GM19351 (cell line): ENCODE data around the gene VIPR2.

ENCODE experiments used
- ATAC-seq: cut with Tn5 transposase; IDR thresholded peaks from one replicate; pipeline ENCODE4 v1.9.1; 2021; ENCODE audit warnings: mild to moderate bottlenecking, moderate library complexity; ENCODE audit not compliant: unreplicated experiment

The VIPR2 gene

DNA sequence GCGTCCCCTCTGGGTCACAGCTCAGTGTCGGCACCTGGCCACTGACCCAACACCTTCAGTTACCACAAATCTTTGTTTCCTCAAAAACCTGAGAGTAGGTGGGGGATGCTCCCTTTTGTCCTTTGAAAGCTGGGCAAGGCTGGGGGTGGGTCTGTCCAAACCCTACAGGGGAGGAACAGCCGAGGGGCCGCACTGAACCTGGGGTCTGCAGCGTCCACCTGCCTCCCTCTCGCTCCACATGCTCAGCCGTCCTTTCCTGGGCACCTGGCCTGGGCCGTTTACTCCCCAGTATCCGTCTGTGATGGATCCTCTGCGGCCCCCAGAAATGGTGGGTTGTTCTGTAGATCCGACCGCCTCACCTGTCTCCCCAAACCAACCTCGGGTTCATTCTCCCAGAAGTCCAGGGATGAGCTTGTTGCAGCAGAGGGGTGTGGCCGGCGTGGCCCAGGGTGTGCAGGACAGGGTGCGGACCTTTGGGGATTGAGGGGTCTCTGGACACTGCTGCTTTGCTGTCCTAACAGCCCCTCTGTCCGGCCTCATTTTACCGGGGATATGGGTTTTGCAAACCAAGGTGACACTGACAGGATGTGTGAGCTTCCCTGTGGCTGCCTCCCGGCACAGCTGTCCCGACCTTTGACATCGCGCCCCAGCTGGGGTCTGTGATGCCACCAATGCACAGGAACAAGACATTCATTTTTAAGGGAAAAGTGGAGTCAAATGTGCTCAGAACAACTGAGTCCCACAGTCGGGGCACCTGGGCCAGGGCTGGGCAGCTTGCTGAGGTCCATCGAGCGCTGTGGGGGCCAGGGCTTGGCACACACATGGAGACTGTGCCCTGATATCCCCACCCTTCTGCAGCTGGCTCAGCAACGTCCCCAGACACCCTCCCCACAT lies 115.9 kb downstream of the VIPR2 start:
- ATAC-seq = no peak

DNA sequence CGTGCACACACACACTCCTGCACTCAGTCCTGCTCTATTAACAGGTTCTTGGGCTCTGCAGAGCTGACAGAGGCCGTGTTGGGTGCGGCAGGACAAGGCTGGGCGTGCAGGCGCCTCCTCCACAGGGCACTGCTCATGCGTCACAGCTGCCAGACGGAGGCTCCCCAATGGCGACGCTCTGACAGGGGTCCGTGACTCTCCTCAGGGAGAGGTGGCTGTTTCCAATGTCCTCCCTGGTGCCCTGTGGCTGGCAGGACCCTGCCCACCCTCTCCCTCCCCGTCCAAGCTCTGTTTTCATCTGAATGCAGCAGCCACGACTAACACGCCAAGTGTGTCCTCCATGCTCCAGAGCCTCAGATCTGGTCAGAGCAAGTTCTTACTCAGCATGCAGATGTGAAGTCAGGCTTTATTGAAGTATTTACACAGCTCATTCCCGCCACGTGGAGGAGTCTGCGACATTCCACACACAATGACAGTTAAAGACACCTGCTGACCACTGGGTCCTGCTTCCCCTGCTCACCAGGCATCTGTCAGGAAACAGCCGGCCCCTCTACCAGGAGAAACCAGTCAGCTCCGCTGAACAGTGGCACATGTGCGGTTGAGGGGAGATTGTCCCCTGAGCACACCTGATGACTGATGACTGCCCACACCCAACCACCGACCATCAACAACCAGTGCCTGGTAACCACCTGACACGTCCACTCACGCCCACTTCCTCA lies 116.7 kb downstream of the VIPR2 start:
- no peak for ATAC-seq

DNA sequence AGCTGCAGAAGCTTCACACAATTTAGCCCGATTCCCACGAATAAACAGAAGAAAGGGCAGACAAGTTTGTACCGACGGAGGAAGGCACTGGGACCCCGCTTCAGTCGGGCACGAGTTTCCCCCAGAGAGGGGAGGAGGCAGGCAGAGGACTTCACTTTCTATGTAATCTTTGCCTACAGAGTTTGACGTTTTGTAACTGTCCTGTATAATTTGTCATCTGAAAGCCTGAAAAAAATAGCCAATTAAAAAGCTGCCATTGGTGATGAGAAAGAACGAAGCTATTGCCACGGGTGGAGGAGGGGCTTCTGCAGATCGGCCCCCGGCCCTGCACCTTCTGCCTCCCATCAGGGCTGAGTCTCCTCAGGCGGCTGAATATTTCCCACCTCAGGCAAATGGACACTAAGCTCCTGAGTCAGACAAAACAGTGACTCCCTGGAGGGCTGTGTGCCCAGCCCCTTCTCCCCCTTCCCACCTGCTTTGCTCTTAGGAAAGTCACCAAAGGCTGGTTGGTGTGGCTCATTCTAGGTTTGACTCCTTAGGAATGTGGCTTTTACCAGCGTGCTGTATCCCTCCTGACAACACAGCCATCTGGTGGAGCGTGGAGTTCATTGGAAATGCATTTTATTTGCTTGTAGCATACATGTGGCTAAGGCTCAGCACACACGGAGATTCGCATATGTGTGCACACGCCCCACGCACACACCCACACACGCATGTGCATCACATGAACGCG lies 117.4 kb downstream of the VIPR2 start:
- ATAC-seq = no peak

DNA sequence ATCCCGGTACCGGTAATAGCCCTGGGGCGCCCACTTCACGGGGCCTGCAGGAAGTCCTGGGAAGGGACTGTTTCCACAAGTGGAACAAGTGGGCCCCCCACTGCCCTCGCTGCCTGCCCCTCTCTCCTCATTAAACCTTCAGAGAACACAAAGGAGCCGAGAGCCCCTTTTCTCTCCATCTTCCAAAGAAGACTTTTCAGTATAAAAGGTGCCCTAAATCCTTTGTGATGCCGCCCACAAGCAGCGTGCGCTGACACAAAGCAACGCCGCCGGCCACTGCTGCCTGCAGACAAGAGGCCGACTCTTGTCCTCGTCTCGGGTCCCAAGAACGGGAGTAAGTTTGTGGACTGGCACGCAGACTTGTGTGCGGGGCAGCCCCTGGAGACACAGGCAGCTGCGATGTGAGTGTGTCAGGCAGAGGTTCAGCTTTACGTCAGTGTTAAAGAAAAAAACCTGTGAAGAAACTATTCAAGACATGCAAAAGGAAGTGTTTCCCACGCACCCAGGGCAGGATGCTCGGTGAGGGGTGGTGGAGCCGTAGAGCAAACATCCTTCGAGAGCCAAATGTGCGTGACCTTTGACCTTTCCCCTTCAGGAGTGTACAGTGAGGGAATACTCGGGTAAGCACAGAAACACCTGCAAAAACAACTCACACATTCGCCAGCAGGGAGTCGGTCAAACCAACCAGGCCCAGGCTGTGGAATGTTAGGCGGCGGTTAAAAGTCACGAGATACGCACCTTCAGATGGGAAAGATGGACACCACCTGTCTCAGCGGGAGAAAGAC lies 118.2 kb downstream of the VIPR2 start:
- no peak for ATAC-seq

DNA sequence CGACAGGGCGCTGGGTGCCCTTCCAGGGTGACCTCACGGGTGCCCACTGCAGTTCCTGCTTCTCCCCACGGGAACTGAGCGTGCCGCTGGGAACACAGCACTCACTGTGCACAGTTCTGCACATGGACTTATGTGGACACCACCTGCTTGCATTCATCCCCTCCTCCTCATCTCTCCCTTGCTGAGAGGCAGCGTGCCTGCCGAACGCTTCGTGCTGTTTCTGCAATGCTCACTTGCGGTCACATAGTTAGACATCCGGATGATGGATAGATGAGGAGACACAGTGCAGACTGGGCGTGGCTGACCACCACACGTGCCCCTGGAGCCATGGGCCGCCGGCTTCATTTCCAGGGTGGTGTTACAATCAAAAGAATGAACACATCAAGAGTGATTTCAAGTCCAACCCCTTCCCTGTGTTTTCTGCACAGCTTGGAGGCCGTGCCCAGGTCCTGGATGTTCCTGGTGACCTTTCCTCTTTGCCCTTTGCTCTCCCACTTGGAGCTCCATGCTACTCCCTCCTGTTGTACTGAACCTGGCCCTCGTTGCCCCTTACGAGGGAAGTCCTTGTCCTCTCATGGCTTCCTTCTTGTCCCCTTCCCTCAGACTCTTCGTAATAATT lies 119.4 kb downstream of the VIPR2 start:
- ATAC-seq = no peak

DNA sequence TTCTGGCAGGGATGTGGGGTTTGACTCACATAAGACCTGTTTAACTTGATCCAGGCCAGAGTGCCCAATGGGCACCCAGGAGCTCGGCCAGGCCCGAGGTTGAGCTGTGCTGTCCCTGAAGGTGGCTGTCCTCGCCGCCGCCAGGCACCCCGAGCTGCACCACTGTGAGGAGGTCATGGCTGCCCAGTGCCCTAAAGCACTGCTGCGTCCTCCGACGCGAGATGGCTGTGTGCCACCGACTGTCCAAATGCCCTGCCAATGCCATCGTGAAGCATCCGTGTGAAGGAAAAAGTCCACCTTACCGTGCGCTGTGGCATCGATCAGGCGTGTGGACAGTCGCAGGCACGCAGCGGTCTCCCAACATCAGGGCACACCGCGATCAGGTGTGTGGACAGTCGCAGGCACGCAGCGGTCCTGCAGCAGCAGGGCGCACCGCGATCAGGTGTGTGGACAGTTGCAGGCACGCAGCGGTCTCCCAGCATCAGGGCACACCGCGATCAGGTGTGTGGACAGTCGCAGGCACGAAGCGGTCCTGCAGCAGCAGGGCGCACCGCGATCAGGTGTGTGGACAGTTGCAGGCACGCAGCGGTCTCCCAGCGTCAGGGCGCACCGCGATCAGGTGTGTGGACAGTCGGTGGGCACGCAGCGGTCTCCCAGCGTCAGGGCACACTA lies 120.3 kb downstream of the VIPR2 start:
- ATAC-seq = no peak

DNA sequence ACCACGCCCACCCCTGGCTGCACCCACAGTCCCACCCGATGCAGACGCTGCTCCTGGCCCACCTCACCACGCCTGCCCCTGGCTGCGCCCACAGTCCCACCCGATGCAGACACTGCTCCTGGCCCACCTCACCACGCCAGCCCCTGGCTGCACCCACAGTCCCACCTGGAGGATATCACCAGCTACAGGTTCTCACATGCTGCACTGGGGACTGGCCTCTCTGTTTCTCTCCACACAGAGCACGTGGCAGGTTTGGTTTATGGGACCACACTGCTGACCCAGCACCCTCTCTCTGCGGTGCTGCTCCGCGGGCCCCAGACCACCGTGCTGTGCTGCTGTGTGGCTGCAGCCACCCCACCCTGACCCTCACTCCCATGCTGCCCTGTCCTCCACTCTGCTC lies 120.9 kb downstream of the VIPR2 start:
- ATAC-seq = no peak

DNA sequence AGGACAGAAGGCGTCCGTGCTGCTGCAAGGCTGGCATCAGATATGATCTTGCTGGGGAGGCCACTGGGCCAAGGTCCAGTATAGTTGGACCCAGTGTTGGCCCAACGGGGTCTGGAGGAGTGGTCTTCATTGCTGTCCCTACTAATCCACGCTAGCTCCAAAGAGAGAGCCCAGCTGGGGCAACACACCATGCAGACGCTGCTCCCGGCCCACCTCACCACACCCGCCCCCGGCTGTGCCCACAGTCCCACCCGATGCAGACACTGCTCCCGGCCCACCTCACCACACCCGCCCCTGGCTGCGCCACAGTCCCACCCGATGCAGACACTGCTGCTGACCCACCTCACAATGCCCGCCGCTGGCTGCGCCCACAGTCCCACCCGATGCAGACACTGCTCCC lies 121.5 kb downstream of the VIPR2 start:
- ATAC-seq = no peak

DNA sequence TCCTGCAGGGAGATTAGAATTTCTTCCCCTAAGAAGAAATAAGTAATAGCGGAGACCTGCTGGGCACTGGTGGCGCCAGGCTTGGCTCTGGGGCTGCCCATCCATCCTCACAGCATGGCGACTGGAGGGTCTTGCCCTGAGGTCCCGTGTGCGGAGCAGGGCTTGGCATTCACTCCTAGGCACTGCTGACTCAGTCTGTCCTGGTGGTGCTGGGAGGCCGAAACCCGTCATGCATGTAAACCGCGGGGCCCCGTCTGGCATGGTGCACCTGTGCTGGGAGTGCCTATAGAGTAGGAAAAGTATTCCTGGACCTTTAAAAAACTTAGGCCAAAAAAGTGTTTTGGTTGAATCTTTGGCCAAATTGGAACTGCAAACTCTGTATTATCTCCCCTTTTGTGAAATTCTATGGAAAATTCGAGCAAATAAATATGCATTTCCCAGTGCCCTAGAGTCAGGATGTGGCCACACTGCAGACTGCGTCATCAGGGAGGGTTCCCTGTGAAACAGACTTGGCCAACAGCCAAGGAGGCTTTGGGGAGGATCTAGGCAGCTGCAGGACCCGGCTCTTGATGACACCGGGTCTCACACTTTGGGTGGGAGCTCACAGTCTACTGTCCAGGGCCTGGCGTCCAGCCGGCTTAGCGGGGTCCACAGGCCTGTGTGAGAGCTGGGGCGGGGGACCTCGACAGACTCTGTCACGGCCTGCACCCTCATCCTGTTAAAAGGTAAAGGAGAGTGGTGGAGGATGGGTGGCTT lies 122.3 kb downstream of the VIPR2 start:
- no peak for ATAC-seq

DNA sequence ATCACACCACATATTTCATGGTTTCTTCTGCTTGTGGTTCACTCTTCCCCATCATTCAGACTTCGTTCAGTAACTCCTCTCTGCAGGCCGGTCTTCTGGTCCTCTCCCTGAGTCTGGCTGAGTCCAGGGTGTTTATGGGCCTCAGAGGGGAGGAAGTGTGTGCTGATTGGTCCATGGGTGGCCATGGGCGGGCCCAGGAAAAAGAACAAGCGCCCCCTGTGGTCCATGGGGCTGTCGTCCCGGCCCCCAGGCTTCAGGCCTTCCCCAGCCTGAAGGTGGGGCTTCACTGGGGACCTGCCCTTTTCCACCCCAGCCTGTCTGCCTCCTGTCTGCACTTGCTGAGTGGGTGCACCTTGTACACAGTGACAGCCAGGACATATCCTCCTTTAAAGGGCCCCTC lies 123.7 kb downstream of the VIPR2 start:
- no peak for ATAC-seq

DNA sequence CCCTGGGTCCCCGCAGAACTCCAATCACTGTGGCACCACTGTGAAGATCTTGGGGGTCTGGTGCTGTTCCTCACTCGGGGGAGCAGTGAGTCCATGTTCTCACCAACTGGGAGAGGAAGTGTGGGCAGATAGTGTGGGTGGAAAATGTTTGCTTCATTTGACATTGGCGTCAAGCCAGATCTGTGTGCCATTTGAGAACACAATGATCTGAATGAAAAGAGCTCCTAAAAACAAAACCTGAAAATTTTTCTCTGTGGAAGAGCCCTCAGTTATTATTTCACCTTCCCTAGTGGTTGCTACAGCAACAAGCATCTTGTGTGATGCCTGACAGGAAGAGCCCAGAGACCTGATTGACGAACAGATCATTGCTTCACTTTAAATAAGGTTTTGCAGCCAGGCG lies 125.6 kb downstream of the VIPR2 start:
- no peak for ATAC-seq

DNA sequence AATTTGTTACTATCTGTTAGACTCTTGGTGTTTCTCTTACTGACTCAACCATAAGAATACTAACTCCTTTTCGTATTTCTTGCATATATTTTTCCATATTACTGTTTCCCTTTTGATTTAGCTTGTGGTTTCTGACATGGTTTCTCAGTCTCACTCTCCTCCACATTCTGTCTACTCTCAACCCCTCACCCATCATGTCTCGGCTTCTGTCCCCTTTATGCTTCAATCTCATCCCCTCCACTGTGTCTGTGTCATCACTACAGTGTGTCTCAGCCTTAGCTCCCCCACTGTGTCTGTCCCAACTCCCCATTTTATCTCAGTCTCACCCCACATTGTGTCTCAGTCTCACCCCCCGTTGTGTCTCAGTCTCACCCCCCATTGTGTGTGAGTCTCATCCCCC lies 126.9 kb downstream of the VIPR2 start:
- ATAC-seq = no peak

DNA sequence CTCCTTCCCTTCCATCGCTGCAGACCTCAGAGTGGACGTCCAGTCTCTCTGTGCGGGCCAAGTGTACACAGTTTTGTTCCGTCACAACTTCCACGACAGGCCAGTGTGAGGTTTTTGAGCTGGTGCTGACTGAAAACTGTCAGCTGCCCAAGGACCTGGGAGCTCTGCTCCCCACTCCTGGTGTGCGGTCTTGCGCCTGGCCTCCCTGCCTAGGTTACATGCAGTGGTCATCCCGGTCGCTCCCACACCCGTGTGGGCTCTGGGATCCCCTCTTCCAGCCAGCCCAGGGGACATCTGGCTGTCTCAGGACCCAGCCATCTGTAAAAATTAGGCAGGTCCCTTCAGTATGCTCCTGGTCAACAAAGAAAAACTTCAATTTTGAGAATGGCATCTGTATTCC lies 127.5 kb downstream of the VIPR2 start:
- ATAC-seq = no peak

DNA sequence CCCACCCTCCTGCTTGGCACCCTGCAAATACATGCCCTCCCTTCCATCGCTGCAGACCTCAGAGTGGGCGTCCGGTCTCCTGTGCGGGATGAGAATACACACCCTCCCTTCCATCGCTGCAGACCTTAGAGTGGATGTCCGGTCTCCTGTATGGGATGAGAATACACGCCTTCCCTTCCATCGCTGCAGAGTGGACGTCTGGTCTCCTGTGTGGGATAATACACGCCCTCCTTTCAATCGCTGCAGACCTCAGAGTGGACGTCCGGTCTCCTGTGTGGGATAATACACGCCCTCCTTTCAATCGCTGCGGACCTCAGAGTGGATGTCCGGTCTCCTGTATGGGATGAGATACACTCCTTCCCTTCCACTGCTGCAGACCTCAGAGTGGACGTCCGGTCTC lies 128.1 kb downstream of the VIPR2 start:
- ATAC-seq = no peak

DNA sequence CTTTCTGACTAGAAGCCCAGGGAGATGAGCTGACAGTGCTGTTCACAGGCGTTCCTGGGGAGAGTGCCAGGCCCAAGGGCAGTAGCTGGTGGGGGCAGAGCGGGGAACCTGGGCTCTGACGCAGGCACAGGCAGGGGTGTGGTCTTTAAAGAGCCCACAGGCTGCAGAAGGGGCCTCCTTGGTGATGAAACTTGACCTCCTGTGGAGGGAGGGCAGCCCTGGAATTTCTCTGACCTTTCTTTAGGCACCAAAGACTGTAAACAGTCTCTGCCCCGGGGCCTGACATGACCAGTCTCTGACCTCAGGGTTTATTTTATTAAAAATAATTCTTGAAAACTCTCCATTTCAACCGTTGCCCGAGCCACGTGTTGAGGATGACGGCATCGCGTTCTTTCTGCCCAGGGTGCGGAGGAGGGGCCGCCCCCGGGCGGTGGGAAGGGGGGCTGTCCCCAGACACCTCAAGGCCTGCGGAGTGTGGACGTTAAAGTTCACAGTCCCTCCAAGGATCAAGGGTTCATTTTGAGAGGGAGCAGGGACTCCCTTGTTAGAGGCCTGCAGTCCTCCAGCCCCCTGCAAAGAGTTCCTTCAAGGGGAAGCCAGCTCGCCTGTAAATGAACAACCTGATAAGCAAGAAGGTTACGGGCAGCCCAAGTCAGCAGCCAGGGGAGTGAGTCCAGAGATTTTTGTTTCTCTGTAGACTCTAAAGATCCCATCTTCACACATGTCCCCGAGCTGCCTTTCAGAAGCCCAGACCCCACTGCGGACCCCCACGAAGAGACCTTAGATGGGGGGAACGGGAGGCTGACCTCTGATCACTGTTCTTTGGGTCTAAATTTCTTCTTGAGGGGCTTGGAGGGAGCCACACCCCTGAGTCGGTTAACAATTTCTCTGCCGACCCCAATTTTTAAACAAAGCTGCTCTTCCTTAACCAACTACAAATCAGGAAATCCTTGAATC lies 128.9 kb downstream of the VIPR2 start:
- no peak for ATAC-seq

DNA sequence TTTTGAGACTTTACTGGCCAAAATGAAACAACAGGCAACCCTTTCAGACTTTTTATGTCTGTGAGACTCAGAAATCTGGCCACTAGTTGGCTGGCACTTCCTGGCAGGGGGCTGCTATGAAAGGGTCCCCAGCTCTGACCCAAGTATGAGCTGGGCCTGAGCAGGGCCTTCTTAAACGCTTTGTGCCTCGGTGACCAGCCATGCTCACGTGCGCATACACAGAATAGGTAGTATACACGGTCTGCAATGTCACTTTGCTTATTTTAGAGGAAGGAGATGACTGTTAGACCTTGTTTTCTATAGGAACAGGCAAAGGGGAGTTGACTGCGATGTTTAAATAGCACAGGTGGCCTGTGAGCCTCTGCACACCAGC lies 129.6 kb downstream of the VIPR2 start:
- ATAC-seq = no peak

DNA sequence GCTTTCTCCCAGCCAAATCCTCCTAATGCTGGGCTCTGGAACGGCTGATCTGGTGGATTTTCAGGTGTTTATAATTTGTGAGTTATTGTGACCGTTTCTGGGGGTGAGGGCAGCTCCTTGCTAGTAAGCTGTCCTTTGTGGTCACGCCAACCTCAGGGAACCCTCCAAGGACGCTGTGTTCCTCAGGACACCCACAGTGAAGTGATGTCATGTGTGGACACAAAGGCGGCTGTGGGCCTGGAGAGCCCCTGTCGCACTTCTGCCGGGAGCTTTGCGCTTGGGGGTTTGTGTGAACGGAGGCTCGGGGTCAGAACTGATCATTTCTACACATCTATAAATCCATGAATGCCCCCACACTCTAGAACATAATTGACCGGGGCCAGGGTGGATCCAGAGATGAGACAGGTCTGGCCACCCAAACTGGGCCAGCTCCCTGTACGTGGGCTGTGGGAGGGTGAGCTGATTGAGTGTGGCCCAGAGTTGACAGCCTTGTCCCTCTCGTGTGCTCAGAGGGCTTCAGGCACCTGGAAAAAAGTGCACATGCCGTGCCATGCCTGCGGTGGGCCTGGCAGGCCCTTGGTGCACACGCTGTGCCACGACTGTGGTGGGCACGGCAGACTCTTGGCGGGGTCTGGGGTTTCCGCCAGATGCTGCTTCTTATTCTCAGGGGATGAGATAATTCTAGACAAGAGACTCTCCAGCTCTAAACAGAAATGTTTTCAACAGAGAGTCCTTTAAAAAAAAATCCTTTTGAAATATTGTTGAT lies 130.2 kb downstream of the VIPR2 start:
- no peak for ATAC-seq
